COLO829 (cell line): Measurements from ENCODE around the gene PPP2CA.
A peak's percentile ranks its signal among the peaks of the same experiment; 100 is the strongest.
"Not testable (repeated sequence)": the region's sequence is repeated elsewhere in the genome, so short reads cannot be mapped to it uniquely, and the experiment has no call there.

ENCODE experiments used
- DNase-seq: peaks from one replicate; pipeline ENCODE4 v3.0.0; 2012; ENCODE audit warnings: low spot score

The PPP2CA gene

DNA sequence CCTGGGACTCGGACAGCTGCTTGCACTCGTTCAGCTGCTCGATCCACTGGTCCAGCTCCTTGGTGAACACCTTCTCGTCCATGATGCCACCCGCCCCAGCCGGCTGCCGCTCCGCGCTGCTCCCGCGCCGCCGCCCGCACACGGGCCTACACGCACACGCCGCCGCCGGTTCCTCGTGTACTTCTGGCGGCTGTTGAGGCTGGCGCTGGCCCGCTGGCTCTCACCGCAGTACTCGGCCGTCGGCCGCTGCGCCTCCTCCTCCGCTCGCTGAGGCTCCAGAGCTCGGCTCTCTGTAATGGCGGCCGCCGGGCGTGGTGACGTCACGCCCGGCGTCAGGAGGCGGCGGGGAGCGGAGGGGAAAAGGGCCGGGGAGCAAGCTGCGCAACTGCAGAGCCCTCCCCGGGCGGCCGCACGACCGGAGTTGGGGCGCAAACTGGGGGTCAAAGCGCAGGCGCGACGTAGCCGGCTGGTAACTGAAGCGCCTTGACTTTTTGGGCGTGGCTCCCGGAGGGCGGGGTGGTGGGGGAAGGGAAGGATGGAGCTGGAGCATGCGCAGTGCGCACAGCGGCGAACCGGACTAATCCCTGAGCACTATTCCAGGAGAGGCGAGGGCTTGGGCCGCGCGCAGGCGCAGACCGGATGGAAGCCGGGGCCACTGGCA, at the start of gene PPP2CA:
Gene PPP2CA, minus strand, starts transcription at position 294 of the 661 bp plus-strand sequence. Its CDS starts 212 bp downstream, at position 82.
- DNase-seq = peak; percentile 95

DNA sequence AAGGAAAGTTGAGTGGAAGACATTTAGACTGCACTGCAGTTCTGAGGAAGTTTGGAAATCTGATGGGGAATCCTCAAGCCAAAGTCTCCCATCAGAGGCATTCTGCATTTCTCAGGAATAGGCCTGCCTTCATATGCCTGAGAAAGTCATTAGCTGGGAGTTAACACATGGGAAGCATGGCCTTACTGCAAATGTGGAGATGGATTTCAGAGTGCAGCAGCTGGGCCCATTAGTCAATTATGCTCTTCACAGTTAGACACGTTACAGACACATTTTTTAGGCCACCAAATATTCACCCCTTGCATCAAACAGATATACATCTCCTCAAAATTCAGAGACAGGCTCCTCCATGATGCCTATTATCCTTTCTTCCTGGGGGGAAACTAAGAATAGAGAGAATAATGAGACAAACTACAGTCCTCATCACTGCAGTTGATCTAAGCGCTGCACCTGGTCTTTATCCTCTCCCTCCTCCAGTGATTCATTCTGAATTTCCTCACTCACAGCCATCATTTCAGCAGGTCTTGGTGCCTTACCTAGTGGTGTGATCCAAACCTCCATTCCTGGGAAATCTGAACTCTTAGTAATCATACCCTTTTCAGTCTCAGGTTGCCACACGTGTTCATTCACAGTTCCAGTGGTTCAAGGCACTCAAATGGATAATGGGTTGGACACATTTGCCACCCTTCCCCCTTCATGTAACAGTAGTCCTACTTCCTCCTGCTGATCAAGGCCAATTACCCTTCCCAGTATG, 47.9 kb upstream of the PPP2CA start:
- DNase-seq = no peak

DNA sequence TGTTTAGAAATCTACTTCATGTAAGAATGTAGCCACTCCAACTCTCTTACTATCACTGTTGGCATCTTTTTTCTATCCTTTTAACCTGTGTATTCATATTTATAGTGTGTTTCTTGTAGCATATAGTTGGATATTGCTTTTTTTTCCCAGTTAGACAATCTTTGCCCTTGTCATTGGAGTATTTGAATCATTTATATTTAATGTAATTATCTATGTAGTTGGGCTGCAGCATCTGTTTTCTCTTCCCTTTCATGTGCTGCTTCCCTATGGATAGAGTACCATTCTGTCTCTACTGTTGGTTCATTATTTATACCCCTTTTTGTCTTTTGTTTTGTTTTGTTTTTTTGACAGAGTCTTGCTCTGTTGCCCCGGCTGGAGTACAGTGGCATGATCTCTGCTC, 45.2 kb upstream of the PPP2CA start:
- DNase-seq = no peak

DNA sequence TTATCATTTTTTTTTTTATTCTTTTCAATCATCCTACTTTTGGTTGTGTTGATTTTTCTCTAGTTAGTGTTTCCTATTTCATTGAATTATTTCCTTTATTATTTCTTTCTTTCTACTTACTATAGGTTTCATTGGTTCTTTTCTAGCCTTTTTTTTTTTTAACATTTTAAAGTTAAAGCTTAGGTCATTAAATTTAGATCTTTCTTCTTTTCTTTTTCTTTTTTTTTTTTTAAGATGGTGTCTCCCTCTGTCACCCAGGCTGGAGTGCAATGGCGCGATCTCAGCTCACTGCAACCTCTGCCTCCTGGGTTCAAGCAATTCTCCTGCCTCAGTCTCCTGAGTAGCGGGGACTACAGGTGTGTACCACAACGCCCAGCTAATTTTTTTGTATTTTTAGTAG, 43.0 kb upstream of the PPP2CA start:
- DNase-seq = no peak

DNA sequence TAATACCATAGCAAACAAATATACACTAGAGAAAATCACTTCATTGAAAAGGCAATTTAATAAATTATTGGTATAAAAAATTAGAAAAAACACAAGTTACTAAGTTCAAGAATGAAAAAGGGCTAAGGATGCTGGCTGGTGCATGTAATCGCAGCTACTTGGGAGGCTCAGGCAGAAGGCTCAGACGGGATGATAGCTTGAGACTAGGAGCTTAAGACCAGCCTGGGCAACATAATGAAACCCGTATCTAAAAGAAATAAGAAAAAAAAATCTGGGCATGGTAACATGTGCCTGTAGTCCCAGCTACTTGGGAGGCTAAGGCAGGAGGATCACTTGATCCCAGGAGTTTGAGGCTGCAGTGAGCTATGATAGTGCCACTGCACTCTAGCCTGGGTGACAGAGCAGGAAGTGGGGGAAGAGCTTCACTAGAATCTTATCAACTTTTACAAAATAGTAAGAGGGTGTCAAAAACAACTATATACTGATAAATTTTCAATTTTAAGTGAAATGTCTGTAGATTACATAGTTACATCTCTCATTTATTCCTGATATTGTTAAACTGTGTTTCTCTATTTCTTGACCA, 42.2 kb upstream of the PPP2CA start:
- DNase-seq = no peak

DNA sequence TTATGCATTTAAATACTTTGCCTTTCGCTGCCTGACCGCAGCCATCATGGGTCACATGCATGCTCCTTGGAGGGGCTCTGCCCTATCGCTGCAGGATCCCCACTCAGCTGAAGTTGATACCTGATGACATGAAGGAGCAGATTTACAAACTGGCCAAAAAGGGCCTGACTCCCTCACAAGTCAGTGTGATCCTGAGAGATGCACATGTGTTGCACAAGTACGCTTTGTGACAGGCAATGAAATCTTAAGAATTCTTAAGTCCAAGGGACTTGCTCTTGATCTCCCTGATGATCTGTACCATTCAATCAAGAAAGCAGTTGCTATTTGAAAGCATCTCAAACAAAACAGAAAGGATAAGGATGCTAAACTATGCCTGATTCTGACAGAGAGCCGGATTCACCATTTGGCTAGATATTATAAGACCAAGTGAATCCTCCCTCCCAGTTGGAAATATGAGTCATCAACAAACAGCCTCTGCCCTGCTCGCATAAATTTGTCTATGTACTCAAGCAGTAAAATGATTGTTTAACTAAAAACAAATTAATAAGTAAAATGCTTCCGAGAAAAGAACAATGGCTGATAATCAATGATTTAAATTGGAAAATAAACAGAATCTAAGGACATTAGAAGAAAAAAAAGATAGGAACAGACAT, 41.6 kb upstream of the PPP2CA start:
- no peak for DNase-seq

DNA sequence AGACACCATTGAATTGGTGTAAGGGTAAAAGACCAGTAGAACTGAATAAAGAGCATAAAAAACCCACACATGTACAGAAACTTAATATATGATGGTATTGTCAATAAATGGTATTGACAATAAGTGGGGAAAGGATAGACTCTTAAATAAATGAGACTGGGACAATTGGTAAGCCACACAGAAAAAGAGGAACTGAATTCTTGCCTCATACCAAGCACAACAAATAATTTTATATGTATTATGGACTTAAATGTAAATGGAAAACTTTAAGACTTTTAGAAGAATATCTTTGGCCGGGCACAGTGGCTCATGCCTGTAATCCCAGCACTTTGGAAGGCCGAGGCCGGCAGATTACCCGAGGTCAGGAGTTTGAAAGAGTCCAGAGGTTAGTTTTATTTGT, 37.9 kb upstream of the PPP2CA start:
- DNase-seq = no peak

DNA sequence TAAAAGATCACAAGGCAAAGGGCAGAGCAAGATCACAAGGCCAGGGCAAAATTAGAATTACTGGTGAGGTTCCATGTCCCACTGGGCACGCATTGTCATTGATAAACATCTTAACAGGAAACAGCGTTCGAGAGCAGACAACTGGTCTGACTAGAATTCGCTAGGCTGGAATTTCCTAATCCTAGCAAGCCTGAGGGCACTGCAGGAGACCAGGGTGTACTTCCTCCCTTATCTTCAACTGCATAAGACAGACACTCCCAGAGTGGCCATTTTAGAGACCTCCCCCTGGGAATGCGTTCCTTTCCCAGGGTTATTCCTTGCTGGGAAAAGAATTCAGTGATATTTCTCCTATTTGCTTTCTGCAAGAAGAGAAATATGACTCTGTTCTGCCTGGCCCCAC, 36.8 kb upstream of the PPP2CA start:
- DNase-seq = not testable (repeated sequence)

DNA sequence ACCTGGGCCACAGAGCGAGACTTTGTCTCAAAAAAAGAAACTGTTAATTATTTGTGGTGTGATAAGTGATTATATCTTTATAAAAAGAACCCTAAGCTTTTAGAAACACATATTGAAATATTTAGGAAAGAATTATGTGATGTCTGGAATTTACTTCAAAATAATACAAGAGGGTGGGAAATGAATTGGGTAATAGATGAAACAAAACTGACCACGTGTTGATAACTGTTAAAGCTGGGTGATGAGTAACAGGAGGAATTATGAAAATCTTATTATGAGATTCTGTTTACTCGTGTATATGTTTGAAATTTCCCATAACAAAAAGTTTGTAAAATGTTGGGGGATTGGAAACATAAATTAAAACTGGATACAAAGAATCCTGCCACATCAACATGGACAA, 33.0 kb upstream of the PPP2CA start:
- no peak for DNase-seq

DNA sequence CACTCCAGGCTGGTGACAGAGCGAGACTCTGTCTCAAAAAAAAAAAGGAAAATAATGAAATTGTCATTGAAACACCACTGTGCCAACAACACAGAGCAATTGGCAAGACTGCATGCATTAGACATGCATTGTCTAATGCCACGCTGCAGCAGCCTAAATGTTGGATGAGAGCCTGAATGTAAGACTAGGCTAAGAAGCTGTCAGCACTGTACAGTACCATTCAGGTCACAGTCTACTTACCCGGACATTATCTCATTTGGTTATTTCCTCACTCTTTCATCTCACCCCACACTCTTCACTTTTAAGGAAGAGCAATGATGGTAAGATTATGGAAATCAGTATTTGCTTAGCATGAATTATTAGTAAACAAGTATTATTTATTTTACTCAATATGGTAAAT, 31.3 kb upstream of the PPP2CA start:
- no peak for DNase-seq

DNA sequence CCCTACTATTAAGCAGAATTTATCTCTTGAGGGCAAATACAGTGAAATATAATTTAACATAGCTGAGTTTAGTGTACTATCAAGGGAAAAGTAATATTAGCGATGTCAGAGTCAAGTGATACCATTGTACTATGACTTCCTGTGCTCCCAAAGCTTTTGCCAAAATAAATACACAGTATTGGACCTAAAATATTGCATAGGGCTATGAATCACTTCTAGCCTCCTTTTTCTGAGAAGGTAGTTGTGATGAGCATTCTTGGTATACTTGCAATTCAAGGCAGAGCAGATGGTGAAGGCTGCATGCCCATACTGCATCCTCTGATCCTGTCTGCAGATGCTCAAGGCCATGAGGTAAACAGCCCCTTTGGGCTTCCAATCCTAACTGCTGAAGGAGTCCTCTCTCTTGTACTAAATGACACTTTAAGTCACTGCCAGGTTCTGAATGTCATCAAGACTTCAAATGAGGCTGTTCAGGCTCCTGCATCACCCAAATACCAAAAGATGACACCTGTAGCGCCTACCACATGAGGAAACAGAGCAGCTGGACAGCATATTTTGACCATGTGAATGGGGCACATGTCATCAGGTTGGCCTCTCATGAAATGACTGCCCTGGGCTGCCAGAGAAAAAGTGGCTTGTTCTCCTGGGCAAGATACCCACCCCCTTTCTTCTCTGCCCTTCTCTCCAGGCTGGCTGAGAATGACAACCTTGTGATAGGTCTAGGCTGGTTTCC, 29.7 kb upstream of the PPP2CA start:
- no peak for DNase-seq

DNA sequence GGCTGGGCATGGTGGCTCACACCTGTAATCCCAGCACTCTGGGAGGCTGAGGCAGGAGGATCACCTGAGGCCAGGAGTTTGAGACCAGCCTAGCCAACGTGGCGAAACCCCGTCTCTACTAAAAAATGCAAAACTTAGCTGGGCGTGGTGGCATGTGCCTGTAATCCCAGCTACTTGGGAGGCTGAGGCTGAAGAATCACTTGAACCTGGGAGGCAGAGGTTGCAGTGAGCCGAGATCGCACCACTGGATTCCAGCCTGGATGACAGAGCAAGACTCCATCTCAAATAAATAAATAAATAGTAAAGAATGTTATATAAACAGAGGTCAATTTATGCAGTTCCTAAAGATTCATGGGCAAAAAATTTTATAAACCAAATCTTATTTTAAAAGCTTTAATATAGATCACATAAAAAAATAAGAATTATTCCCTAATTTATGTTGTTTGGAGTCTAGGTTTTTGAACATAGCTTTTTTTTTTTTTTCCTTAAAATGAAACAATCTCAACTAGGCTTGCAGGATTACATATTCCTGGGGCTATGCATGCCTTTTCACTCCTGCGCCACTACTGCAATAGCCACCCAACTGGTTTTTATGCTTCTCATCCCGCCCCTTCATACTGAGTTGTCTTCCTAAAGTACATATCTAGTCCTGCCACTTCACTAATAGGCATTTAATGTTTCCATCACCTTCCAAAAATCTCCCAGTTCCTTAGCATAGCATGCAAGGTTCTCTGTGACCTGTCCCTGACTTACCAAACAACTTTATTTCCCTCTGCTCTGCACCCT, 27.7 kb upstream of the PPP2CA start:
- DNase-seq = not testable (repeated sequence)

DNA sequence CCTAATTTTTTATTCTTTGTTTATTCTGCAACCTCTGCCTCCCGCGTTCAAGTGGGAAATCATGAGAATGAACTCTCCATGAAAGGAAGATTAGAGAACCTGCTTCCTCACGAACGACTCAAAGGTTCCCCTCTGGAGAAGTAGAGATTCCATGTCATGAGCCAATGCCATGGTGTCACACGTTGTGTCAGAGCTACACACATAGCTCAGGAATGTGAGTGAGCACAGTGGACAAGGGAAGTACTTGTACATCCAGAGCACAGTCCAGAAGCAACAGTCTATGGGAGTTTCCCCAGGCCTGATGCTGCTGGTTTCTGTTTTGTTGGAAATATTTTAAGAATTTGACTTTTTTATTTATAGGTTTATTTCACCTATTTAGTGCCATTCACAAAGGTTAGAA, 26.8 kb upstream of the PPP2CA start:
- DNase-seq = peak; percentile 25

DNA sequence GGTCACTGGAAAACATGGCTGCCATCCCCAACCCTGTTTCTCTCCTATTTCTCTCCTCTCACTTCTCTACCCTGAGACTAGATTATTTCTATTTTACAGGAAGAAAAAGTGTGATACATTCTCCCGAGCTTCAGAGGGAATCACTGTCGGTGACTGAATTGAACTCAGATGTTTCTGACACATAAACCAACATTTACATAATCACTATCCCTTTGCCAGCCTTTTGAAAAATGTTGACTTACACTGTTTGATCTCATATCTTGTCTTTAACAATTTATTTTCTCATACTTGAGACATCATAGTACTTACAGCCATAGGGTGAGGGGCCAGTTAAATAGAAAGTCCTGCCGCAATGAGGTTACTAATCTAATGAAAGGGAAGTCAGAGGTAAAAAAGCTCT, 25.1 kb upstream of the PPP2CA start:
- no peak for DNase-seq

DNA sequence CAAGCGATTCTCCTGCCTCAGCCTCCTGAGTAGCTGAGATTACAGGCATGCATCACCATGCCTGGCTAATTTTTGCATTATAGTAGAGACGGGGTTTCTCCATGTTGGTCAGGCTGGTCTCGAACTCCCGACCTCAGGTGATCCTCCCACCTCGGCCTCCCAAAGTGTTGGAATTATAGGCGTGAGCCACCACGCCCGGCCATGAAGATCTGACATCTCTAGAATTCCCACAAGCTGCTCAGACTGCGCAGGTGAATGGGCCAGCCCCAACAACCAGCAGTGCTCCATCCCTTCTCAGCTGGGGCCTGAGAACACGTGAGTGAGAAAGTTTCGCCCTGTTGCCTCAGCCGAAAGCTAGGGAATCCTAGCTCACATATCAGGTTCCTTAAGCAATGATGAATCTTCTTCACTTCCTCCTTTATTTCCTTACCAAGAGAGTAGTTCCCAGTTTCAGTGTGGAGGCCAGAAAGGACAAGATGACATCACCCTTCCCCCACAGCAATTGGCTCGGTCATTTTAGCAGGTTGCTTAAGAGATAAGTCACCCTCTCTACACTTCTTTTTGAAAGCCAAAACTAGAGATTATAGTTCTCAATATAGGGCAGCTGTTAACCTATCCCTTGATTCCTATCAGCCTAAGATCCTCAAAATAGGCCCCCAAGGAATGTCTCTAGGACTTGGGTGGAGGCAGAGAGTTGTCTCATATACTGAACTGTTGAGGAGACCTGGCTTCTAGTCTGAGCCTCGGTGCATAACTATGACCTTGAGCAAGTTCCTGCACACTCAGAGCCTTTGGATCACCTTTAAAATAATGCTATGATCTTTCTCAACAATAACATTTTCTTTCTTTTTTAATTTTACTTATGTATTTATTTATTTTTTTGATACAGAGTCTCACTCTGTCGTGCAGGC, 23.9 kb upstream of the PPP2CA start:
- DNase-seq = no peak

DNA sequence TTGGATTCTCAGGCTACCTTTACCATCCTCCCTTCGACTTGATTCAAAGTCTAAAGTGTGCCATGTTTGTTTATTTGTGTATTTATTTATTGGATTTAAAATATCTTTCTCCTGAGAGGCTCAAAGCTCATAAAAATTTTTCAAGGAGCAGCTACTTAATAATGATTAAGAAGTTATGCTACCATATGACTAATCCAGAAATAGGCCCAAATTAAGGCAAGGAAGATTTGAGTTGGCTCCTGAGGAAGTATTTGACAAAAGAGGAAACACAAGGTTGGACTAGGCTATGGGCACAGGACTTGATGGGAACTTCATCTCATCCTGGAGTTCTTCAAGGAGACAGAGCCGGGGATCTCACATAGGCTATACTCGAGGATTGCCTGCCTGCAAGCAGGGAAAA, 22.4 kb upstream of the PPP2CA start:
- no peak for DNase-seq

DNA sequence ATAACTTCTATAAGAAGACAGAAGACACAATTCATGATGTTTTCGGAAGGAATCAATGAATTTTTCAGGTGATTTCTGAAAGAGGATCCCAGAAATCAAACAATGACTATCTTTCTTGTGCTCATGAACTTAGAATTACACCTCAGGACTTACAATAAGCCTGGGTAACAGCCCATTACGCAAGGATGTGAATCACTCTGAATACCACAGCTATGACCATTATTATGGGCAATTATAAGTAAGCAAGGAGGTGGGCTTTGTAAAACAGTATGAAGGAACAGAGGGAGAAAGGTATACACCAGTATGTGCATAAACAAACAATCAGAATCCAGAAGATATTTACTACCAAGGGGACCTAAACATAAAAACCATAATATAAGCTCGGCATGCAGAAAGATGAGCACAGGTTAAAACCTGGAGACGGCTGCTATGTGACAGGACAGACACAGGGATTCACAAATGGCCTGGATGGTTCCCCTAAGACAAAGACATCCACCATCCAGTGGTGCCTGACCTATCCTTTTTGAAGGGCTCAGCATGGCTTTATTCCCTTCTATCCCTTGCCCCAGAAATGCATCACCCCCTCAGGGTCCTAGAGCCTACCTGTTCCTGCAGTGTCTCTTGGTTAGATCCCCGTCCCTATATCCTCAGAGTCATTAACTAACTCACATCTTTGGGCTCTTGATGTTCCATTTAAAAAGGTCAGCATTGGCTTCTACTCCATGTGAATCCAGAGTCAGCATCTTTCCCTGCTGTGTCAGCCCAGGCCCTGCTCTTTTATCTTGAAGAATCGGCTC, 21.8 kb upstream of the PPP2CA start:
- no peak for DNase-seq

DNA sequence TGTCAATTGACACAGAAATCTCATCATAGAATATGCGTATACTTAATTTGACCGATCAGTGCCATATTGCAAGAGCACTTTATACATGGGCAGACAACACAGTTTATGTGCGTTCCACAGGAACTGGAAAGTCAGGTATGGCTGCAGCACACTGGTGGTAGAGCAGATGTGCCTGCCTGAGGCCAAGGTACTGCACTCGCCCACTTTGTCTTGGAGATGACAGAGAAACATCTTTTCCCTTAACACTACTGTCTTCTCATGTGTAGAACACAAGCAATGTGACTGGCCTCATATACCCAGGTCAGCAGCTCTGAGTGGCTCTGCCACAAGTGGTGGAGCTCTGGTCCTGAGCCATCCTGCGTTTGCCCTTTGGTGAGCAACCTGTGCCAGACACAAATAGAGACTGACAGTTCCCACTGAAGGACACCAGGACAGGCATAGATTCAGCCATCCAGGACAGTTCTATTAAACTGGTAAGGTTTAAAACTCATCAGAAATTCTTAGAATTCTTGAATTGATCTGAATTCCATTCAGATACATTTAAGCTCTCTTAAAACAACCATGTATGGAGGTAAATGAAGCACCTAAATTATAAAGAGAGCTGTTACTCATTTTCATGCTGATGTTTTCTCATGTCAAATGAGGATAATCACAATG, 21.0 kb upstream of the PPP2CA start:
- DNase-seq = no peak

DNA sequence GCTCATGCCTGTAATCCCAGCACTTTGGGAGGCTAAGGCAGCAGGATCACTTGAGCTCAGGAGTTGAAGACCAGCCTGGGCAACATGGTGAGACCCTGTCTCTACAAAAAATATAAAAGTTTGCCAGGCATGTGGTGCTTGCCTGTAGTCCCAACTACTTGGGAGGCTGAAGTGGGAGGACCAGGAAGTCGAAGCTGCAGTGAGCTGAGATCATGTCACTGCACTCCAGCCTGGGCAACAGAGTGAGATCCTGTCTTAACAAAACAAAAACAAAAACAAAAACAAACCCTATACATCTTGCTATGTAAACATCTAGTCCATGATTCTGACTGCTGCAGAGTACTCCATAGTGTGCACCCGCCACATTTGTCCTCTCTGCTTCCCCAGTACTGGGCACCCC, 19.8 kb upstream of the PPP2CA start:
- DNase-seq = no peak
